HG02885 (cell line): ENCODE measurements around the gene ANKUB1.
A peak's percentile ranks its signal among the peaks of the same experiment; 100 is the strongest.

Source experiments
- ATAC-seq: cut with Tn5 transposase; IDR thresholded peaks from one replicate; pipeline ENCODE4 v1.9.1; 2021; ENCODE audit warnings: mild to moderate bottlenecking; ENCODE audit not compliant: unreplicated experiment, poor library complexity

Gene ANKUB1

GRCh38 chr3:149767720-149768119 is 24.6 kb downstream of the ANKUB1 start:
- ATAC-seq: no peak

DNA sequence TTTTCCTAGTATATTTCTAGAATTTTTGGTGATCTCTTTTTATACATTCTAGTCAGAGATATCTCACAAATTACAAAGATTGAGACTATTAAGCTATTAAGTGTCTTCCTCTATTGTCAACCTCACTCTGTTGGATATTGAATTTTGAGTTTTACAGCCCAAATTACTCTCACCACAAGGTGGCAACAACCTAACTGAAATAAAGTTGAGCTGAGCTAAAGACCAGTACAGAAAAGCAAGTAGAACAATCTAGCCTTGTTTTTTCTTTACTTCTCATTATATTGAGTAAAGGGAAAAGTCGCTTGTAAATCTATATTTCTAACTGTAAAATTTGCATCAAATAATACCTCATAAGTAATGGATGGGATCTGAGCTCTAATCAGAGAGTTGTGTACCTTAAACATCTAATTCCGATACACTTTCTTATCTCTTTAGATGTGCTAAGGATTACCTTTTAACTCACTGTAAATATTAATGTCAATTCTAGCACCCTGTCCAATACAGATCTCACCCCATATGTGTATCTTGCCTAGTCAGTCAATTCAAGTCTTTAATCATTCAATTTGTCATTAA is 26.5 kb downstream of the ANKUB1 start:
- no peak for ATAC-seq

GRCh38 chr3:149764302-149764701 is 28.1 kb downstream of the ANKUB1 start:
- ATAC-seq: no peak

GRCh38 chr3:149763565-149764195 is 28.7 kb downstream of the ANKUB1 start:
- ATAC-seq: no peak

GRCh38 chr3:149753717-149754116 is 38.6 kb downstream of the ANKUB1 start:
- ATAC-seq: no peak

DNA sequence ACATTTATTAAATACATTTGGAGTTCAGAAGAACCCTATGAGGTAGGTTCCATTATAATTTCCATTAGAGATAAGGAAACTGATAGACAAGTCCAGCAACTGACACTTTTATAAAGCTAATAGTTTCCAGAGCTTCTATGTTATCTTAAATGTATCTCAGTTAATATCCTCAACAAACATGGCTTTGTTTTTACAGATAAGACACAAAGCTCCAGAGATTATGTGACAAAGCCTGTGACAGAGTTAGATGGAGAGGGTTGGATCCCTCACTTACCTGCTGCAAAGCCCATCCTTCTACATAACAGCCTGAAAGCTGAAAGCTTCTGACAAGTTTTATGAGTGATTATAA is 39.6 kb downstream of the ANKUB1 start:
- ATAC-seq: no peak

GRCh38 chr3:149752051-149752787 is 40.1 kb downstream of the ANKUB1 start, which contains the start of gene COMMD2:
Gene COMMD2, minus strand, starts transcription at chr3:149752489. Its CDS starts 45 bp downstream, at chr3:149752444.
- peak; percentile 99 for ATAC-seq

DNA sequence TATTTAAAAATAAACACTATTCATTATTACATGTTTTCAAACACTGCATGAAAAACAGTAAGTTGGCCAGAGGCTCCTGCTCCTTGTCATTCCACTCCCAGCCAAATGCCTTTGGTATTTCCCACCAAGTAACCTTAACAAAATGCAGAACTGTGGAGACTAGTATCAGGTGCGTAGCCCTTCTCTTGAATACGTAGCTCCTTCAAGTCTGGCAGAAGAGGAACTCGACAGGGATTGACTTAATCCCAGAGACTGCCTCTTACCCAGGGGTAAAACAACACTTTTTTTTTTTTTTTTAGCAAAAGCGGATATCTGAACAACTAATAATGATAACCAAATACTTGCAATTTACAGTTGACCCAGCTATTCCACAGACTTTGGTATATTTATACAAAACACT is 40.8 kb downstream of the ANKUB1 start:
- no peak for ATAC-seq

DNA sequence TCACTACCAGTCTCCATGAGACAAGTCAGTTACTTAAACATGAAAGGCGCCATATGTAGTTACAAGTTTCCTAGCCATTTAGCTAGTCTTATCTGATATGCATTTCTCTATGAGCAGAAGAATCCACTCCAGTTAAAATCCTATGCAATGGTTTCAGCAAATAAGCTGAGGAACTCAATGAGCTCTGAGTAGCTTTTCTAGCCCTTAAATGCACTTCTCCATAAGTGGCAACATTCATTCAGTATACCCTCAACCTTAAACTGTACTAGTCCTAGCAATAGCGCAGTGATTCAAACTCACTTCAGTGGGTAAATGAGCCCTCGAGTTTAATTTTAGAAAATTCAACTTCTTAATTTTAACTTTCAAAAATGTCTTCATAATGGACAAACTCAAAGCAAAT is 47.7 kb downstream of the ANKUB1 start:
- no peak for ATAC-seq

GRCh38 chr3:149744151-149744550 is 48.2 kb downstream of the ANKUB1 start:
- ATAC-seq: no peak

GRCh38 chr3:149739396-149739795 is 53.0 kb downstream of the ANKUB1 start:
- ATAC-seq: no peak

DNA sequence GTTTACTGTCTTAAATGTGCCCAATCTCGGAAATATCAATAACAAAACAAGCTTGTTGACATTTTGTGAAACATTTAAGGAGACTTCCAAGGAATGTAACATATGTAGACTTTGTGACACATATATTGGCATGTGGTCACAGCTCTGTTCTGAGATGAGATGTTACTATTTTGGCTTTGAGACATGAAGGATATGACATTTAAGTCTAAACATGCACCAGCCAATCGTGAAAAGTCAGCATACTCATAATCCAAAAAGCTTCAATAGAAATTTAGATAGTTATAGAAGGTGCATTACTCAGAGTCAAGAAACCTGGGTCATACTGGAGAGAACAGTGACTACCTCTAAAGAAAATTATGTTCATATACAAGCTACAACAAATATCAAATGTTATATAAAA is 53.5 kb downstream of the ANKUB1 start:
- no peak for ATAC-seq

GRCh38 chr3:149736953-149737205 is 55.5 kb downstream of the ANKUB1 start:
- no peak for ATAC-seq

DNA sequence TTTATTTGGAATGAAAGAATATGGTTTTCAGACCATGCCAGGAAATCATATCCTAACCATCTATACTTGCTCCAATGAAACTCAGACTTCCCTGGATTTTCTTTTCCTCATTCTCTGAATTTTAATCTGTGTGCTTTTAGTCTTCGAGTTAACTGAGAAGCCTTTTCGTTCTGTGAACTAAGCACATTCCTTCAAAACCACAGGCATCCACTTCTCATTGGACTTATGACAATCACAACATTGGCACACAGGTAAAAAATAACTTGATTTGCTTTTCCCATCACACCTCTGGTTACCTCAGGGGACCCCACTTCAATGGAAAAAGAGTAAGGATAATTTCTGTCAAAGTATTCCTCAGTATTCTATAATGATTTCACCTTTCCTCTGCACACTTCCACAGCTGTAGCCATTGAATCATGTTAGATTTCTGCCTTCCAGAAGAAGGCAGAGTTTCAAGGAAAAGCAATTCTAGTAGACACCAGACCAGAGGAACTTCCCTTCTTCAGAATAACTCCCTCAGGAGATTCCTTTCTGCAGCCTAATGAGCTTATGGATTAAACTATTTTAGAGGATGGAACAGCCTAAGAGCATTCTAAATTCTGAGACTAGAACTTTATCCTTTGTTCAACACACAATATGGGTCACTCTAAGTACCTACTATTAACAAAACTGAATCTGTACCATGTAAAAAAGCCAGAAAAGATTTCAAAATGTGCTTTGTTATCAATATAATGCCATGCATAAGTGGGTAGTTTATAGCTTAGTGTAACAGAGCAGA is 56.0 kb downstream of the ANKUB1 start:
- no peak for ATAC-seq

GRCh38 chr3:149732234-149732633 is 60.1 kb downstream of the ANKUB1 start:
- no peak for ATAC-seq

DNA sequence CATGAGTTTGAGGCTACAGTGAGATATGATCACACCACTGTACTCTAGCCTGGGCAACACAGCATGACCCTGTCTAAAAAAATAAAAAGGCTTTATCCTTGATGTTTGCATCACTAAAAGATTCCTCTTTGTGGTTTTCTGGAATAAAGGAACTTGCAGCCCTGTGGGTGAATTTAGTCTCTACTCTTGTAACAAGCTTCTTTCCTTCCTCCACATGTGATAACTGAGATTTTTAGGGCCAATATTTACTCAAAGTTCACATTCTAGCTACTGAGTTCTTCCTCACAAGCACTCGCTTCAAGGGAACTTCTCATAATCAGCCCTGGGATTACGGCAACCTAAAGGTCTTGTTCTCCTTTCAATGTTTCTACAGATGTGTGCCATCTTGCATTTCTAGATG is 64.7 kb downstream of the ANKUB1 start:
- no peak for ATAC-seq

DNA sequence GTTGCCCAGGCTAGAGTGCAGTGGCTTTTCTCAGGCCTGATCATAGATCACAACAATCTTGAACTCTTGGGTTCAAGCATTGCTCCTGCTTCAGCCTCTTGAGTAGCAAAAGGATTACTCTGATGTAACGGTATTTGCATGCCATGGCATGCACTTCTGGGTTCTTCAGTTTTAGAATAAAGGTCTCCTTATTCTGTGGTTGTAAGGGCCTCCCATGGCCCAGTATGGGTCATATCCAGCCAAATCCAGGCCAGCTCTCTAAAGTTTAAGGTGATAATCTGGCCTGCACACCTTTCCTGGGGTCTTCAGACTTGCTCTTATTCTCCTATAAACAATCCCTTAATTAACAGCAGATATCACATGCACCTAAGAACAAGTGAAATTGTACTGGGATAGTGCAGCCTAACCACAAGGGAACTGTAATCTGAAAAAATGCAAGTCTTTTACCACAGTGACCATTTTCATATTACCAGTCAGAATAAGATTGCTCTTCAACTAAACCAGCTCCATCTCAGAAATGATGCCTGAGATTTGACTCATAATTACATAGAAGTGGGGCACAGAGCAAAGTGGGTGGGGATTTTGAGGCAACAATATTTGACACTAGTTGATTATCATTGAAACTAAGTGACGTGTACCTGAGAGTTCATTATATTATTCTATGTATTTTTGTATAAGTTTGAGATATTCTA is 65.5 kb downstream of the ANKUB1 start:
- peak; percentile 94 for ATAC-seq

- ATAC-seq: no peak
These were observed 68.6 kb downstream of the ANKUB1 start for GRCh38 chr3:149723781-149724180.

- no peak for ATAC-seq
These were observed 71.4 kb downstream of the ANKUB1 start for GRCh38 chr3:149720918-149721317.

GRCh38 chr3:149717391-149718056 is 74.8 kb downstream of the ANKUB1 start:
- peak; percentile 63 for ATAC-seq
